HCT116 (cell line): ENCODE results near the gene GNG12. TPM values are rescaled to one million over a fixed set of nuclear protein-coding genes. Genes with fewer than 3 reads are reported as not detected.

Experiments
- ATAC-seq: fragments of 200-7000 bp; cut with Tn5 transposase; 2 replicates; pipeline ENCODE4 v1.9.1; 2020; ENCODE audit warnings: mild to moderate bottlenecking, moderate library complexity
- BruUV-seq: library from RNA; stranded (reverse); fragments of 400-500 nt; replicated peaks from 2 replicates; lab custom pipeline; 2021; lab: Mats Ljungman, UMichigan
- CTCF ChIA-PET: fragments of 300-600 bp; sonication (Branson Sonifier 250); formaldehyde crosslinking; loops from one replicate; lab custom pipeline; 2021; ENCODE audit warnings: antibody characterized with exemption; lab: Charles Lee
- POLR2A ChIA-PET: fragments of 300-600, 350-600 bp; sonication (Branson Sonifier 250); formaldehyde crosslinking; loops from one replicate; lab custom pipeline; 2021; ENCODE audit warnings: antibody characterized with exemption; lab: Charles Lee
- RAD21 ChIA-PET, 2 experiments: fragments of 300-600 bp; sonication (Branson Sonifier 250); formaldehyde crosslinking; loops; one replicate each; lab custom pipeline; 2023; ENCODE audit warnings: low total read pairs in 2 of 2; ENCODE audit not compliant: uncharacterized antibody in 2 of 2, unreplicated experiment in 2 of 2, low non-redundant PET in 1 of 2; lab: Charles Lee
- DNase-seq: peaks from one replicate; pipeline ENCODE4 v3.0.0-alpha.2; 2010; ENCODE audit warnings: low read depth, low spot score
- H2AFZ ChIP-seq: fragments of 200-600 bp; shearing (Covaris generic), sonication (generic); 2 replicates; pipeline ENCODE4 v1.6.1; 2017; ENCODE audit warnings: low read depth, mixed run types, mixed read lengths, antibody characterized with exemption, low read length; ENCODE audit not compliant: poor library complexity, severe bottlenecking
- H3K27ac ChIP-seq: 2 replicates; pipeline ENCODE4 v1.5.1; 2012; ENCODE audit warnings: low read depth, low read length
- H3K27me3 ChIP-seq: fragments of 200-600 bp; sonication (generic); 2 replicates; pipeline ENCODE4 v1.6.1; 2016; ENCODE audit warnings: mixed run types, low read length, mixed read lengths; ENCODE audit not compliant: insufficient read depth
- H3K36me3 ChIP-seq, 2 experiments: fragments of 200-500 bp in 1 of 2; fragments of 200-600 bp in 1 of 2; sonication (Bioruptor generic) in 1 of 2; sonication (generic) in 1 of 2; 2 replicates each; pipeline versions ENCODE4 v1.5.1 to v1.6.1; 2014 to 2016; ENCODE audit warnings: low read length in 2 of 2, inconsistent platforms in 1 of 2, mixed read lengths in 1 of 2, mixed run types in 1 of 2; ENCODE audit not compliant: insufficient read depth in 2 of 2, control insufficient read depth in 1 of 2
- H3K4me1 ChIP-seq, 2 experiments: fragments of 200-600 bp in 1 of 2; sonication (generic) in 1 of 2; 2 replicates each; pipeline versions ENCODE4 v1.5.1 to v1.6.1; 2012 to 2017; ENCODE audit warnings: low read length in 2 of 2, inconsistent platforms in 1 of 2, mild to moderate bottlenecking in 1 of 2, mixed read lengths in 1 of 2, mixed run types in 1 of 2, moderate library complexity in 1 of 2; ENCODE audit not compliant: insufficient read depth in 2 of 2, control insufficient read depth in 1 of 2
- H3K4me2 ChIP-seq: fragments of 200-600 bp; sonication (generic); 2 replicates; pipeline ENCODE4 v1.6.1; 2017; ENCODE audit warnings: mixed run types, low read length, mixed read lengths
- H3K4me3 ChIP-seq, 2 experiments: fragments of 200-600 bp in 1 of 2; sonication (generic) in 1 of 2; replicated peaks in 1 of 2; 2 replicates each; pipeline ENCODE4 v1.5.1; 2011 to 2016; ENCODE audit warnings: low read length in 2 of 2, control low read depth in 1 of 2, low read depth in 1 of 2, mild to moderate bottlenecking in 1 of 2, mixed read lengths in 1 of 2, mixed run types in 1 of 2
- H3K79me2 ChIP-seq: fragments of 200-600 bp; sonication (generic); 2 replicates; pipeline ENCODE4 v1.6.1; 2017; ENCODE audit warnings: mild to moderate bottlenecking, mixed run types, low read length, moderate library complexity, mixed read lengths; ENCODE audit not compliant: insufficient read depth
- H3K9ac ChIP-seq: fragments of 200-600 bp; sonication (generic); 2 replicates; pipeline ENCODE4 v1.6.1; 2016; ENCODE audit warnings: low read length, mixed read lengths
- H3K9me2 ChIP-seq: fragments of 200-600 bp; sonication (generic), shearing (Covaris generic); 2 replicates; pipeline ENCODE4 v1.6.1; 2017; ENCODE audit warnings: mixed run types, mild to moderate bottlenecking, moderate library complexity; ENCODE audit not compliant: insufficient read depth
- H3K9me3 ChIP-seq, 2 experiments: fragments of 200-500 bp in 1 of 2; fragments of 200-600 bp in 1 of 2; sonication (Bioruptor generic) in 1 of 2; sonication (generic) in 1 of 2; 2 replicates each; pipeline ENCODE4 v1.6.1; 2014 to 2017; ENCODE audit warnings: low read length in 2 of 2, mixed read lengths in 2 of 2, inconsistent platforms in 1 of 2, low read depth in 1 of 2, mild to moderate bottlenecking in 1 of 2, mixed run types in 1 of 2, moderate library complexity in 1 of 2; ENCODE audit not compliant: control insufficient read depth in 1 of 2, insufficient read depth in 1 of 2
- H4K20me1 ChIP-seq: fragments of 200-600 bp; sonication (generic), shearing (Covaris generic); 2 replicates; pipeline ENCODE4 v1.6.1; 2017; ENCODE audit warnings: mixed run types, mild to moderate bottlenecking, moderate library complexity; ENCODE audit not compliant: insufficient read depth
- EGR1 ChIP-seq: IDR thresholded peaks from 2 replicates; pipeline ENCODE4 v1.6.1; 2012; ENCODE audit warnings: low read depth
- EZH2phosphoT487 ChIP-seq: fragments of 200-600 bp; IDR thresholded peaks from 2 replicates; pipeline ENCODE4 v1.6.1; 2018; ENCODE audit warnings: antibody characterized with exemption, borderline replicate concordance
- POLR2A ChIP-seq: IDR thresholded peaks from 2 replicates; pipeline ENCODE4 v1.7.0; 2011; ENCODE audit warnings: borderline replicate concordance; ENCODE audit not compliant: insufficient read depth, insufficient read length; ENCODE audit errors: extremely low read depth
- POLR2AphosphoS5 ChIP-seq: IDR thresholded peaks from 2 replicates; pipeline ENCODE4 v1.6.1; 2011; ENCODE audit warnings: mild to moderate bottlenecking, low read depth, low read length, moderate library complexity
- SIN3A ChIP-seq: IDR thresholded peaks from 2 replicates; pipeline ENCODE4 v1.6.1; 2012; ENCODE audit warnings: low read depth
- TCF7L2 ChIP-seq: IDR thresholded peaks from 2 replicates; pipeline ENCODE4 v1.7.0; 2011; ENCODE audit warnings: borderline replicate concordance, inconsistent platforms; ENCODE audit not compliant: insufficient read depth, insufficient read length; ENCODE audit errors: extremely low read depth
- YY1 ChIP-seq: IDR thresholded peaks from 2 replicates; pipeline ENCODE4 v1.6.1; 2011; ENCODE audit warnings: low read length, low read depth, moderate library complexity, mild to moderate bottlenecking; ENCODE audit not compliant: insufficient replicate concordance; ENCODE audit errors: extremely low read depth
- intact Hi-C: fragments of 100-400 bp; cut with micrococcal nuclease; formaldehyde crosslinking; loops from 2 replicates; pipeline ENCODE4 v1.10.0; 2022
- total RNA-seq: library from RNA; stranded (reverse); gene quantifications from one replicate; pipeline ENCODE4 v1.2.1, GENCODE V29; 2021; ENCODE audit not compliant: unreplicated experiment
- TF ChIP-seq, protein P1 (sequence below): IDR thresholded peaks from 2 replicates; pipeline ENCODE4 v1.6.1; 2012

GNG12 gene
- total RNA-seq, 1 experiment from 2014 or later: 49.6 TPM

DNA sequence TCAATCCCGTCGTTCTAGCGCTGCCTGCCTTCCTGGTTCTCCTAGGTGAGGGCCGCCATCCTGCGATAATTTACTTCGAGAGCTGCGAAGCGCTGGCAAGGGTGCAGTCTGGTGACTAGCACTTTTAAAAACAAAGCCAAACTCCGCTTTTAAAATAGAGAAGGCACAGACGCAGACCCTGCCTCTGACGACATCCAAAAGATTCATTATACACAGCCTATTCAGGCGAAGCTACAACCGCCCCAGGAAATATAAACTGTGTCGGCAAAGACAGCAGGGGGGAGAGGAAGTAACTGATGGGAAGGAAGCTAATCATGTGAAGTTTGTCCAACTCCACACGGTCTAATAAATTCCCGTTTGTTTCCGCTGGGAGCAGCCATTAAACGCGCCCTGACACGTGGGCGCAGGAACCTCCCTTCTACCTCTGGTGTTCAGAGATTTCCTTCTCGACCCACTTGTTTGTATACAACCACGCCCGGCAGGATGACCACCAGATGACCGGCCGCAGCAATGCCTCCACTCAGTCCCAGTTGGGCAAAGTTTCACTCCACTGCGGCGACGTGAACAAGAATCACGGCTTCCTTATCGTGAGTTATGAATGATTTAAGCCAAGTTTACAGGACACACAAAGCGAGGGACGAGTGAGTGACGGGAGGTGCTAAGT is 1.3 kb downstream of the GNG12 start:
- Histone ChIP-seq H3K4me1 (peaks cover 12 to 28% of the 10 kb centered on the region in 2 experiments), H3K27me3 (no peaks in the 10 kb centered on the region), H3K9me3 (no peaks in the 10 kb centered on the region), H3K4me3 (peak overlapping the region; percentile 82 to 84), H2AFZ (peak overlapping the region; percentile 57), H3K79me2 (peaks cover 52% of the 10 kb centered on the region), H3K36me3 (peaks cover 0 to 2% of the 10 kb centered on the region in 2 experiments; a peak in 1 of 4 replicates), H4K20me1 (no peaks in the 10 kb centered on the region), H3K27ac (peak overlapping the region; percentile 79), H3K9ac (peak overlapping the region; percentile 69), H3K9me2 (no peaks in the 10 kb centered on the region), H3K4me2 (peak overlapping the region; percentile 98)
- DNase-seq (peak; percentile 40), ATAC-seq (peak; percentile 48)
- intact Hi-C loops: loop anchor here (5.0 to 10.0 kb wide), 2 partner anchors 147 to 300 kb away; partner anchors contain the start of gene GADD45A
- ChIA-PET CTCF (interaction anchor here (2.0 kb wide), 1 partner anchor 66 kb away, joined by 5 read pairs; no protein-coding TSS in a partner anchor), RAD21 (no interaction called here), POLR2A (interaction anchor here (1.1 to 1.8 kb wide), 2 partner anchors 12 to 20 kb away, joined by 3 to 5 read pairs; no protein-coding TSS in a partner anchor)
- TF ChIP-seq EGR1 (peak; percentile 35; the same call in 1 of the 2 replicates), POLR2AphosphoS5 (peak; percentile 31; the same call in 1 of the 2 replicates), SIN3A (peak; percentile 65; the same call in 1 of the 2 replicates), YY1 (peak; percentile 84), EZH2phosphoT487 (no peak), TCF7L2 (peak; percentile 21), POLR2A (no peak)
- TF ChIP-seq, protein P1, sequence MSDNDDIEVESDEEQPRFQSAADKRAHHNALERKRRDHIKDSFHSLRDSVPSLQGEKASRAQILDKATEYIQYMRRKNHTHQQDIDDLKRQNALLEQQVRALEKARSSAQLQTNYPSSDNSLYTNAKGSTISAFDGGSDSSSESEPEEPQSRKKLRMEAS: peak; percentile 97
- BruUV-seq: TSS peak; percentile 38
